ENCODE results near the gene WASHC2C.
"Not testable (repeated sequence)": the region's sequence is repeated elsewhere in the genome, so short reads cannot be mapped to it uniquely, and the experiment has no call there.

The WASHC2C gene

DNA sequence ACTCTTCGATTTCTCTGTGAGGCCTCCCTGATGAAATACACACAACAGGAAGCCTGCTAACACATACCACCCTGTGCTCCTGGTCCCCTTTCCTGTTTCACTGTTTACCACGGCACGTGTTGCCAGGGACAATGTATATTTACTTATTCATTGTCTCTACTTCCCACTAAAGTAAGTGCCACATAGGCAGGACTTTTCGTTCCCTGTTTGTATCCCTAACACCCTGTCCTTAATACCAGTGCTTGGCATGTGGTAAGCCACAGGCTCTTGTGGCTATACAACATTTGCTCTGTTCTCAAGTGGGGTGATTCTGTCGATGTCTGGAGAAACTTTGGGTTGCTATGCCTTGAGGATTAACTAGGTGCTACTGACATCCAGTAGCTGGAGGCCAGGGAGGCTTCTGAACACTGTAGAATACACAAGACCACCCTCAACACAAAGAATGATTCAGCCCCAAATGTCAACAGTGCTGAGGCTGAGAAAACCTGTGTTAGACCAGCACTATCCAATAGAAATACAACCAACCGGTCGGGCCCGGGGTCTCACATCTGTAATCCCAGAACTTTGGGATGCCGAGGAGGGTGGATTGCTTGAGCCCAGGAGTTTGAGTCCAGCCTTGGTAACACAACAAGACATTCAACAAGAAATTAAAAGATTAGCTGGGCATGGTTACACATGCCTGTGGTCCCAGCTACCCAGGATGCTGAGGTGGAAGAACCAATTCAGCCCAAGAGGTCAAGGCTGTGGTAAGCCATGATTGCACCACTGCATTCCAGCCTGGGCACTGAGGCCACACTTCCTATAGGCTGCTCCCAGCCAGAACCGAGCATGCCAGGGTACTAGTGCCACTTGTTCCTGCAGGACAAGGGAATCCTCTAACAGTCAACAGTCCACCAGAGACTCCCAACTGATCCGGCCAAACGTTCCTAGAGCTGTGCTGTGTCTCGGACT is 76.3 kb downstream of the WASHC2C start:
- H3K27ac Mint-ChIP-seq: not testable (repeated sequence)

DNA sequence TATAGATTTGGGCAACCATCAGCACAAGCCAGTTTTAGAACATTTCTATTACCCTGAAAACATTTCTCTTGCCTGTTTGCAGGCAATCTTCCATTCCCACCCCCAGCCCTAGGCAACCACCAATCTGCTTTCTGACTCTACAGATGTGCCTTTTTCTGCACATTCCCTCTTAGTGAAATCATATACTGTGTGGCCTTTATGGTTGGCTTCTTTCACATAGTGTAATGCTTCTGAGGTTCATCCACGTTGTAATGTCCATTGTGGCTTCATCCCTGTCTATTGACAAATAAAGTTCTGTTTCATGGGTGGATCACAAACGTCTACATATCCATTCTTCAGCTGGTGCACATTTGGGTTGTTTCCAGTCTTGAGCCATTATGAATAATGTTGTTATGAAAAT is 77.9 kb downstream of the WASHC2C start:
- H3K4me1 Mint-ChIP-seq; H3K27ac Mint-ChIP-seq; H3K9me3 Mint-ChIP-seq; H3K36me3 Mint-ChIP-seq; DNase-seq (ENCODE audit: low spot score in 2 of 2); ATAC-seq (ENCODE audit: low read depth); H3K4me3 Mint-ChIP-seq; H3K27me3 Mint-ChIP-seq: not testable (repeated sequence)

More for the DNA sequence above, 76.3 kb downstream of the WASHC2C start:
- not testable (repeated sequence) for H3K4me1 Mint-ChIP-seq; H3K27me3 Mint-ChIP-seq; H3K36me3 Mint-ChIP-seq; DNase-seq (ENCODE audit: low spot score in 2 of 2); H3K9me3 Mint-ChIP-seq; H3K4me3 Mint-ChIP-seq; ATAC-seq (ENCODE audit: low read depth)

DNA sequence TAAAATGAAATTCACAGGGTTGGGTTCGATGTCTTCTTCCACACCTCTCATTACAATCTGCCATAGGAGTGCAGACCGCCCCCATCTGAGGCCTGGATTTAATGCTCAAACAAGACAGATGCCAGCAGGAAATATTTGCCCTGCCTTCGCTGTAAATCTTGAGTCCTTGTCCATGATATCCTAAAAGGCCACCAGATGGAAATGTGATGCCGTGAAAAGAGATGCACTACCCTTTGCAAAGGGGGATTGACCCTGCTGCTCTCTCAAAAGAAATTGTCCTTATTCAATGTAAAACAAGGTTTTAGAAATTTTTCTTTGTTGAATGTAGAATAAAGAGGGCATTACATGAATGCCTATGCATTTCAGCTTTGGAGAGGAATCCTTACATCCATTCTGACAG is 82.8 kb downstream of the WASHC2C start:
- no peak overlapping the region for H3K4me3 Mint-ChIP-seq
- no peaks in the 10 kb centered on the region for H3K4me1 Mint-ChIP-seq
- ATAC-seq (ENCODE audit: low read depth) (no peak), DNase-seq (ENCODE audit: low spot score in 2 of 2) (no peak)
- H3K36me3 Mint-ChIP-seq: no peaks in the 10 kb centered on the region
- no peaks in the 10 kb centered on the region for H3K27me3 Mint-ChIP-seq
- H3K9me3 Mint-ChIP-seq: no peaks in the 10 kb centered on the region
- H3K27ac Mint-ChIP-seq: no peak overlapping the region

DNA sequence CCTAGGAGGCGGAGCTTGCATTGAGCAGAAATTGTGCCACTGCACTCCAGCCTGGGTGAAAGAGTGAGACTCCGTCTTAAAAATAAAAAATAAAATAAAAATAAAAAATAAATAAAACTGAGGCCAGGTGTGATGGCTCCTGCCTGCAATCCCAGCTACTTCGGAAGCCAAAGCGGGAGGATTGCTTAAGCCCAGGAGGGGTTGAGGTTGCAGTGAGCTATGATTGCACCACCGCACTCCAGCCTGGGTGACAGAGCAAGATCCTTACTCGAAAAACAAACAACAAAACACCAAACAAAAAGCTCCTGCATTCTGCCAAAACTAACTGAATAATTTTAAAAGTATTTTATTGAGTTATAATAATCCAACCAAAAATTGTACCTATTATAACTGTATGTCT is 84.0 kb downstream of the WASHC2C start:
- Mint-ChIP-seq H3K4me3 (no peak overlapping the region), H3K36me3 (no peaks in the 10 kb centered on the region), H3K27me3 (no peaks in the 10 kb centered on the region), H3K4me1 (no peaks in the 10 kb centered on the region), H3K9me3 (no peaks in the 10 kb centered on the region), H3K27ac (no peak overlapping the region)
- ATAC-seq (ENCODE audit: low read depth) (no peak), DNase-seq (ENCODE audit: low spot score in 2 of 2) (no peak)

DNA sequence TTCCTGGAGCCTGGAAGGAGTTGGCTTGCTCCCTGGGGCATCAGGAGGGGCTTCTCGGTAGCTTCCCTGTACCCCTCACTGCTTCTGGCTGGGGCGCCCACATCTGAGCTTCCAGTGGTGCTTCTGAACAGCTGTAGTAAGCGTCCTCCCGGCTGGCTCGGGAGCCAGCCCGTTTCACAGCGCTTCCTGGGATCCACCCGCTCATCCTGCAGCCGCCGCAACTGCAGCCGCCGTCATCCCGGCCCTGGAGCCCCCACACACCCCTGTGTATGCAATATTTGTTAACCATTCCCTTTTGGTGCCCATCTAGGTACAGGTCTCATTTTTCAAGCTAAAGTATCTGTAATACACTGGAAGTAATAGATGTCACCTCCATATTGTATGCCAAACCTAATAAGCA is 85.9 kb downstream of the WASHC2C start:
- not testable (repeated sequence) for H3K4me3 Mint-ChIP-seq; H3K36me3 Mint-ChIP-seq; H3K9me3 Mint-ChIP-seq; DNase-seq (ENCODE audit: low spot score in 2 of 2); H3K4me1 Mint-ChIP-seq; ATAC-seq (ENCODE audit: low read depth); H3K27ac Mint-ChIP-seq; H3K27me3 Mint-ChIP-seq

DNA sequence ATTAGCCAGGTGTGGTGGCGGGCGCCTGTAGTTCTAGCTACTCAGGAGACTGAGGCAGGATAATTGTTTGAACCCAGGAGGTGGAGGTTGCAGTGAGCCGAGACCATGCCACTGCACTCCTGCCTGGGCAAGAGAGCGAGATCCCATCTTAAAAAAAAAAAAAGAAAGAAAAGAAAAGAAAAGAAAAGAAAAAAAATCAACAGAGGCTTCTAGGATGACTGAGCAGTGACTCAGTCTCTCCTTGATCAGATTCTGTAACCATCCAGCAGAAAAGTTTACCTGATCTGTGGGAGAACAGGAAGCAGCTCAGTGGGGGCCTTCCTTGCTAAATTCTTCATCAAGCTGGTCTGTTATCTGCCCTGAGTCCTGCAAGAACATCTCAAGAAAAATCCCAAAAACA is 87.1 kb downstream of the WASHC2C start:
- DNase-seq (ENCODE audit: low spot score in 2 of 2); H3K9me3 Mint-ChIP-seq; H3K27ac Mint-ChIP-seq; H3K27me3 Mint-ChIP-seq; H3K4me3 Mint-ChIP-seq; H3K4me1 Mint-ChIP-seq; ATAC-seq (ENCODE audit: low read depth); H3K36me3 Mint-ChIP-seq: not testable (repeated sequence)

DNA sequence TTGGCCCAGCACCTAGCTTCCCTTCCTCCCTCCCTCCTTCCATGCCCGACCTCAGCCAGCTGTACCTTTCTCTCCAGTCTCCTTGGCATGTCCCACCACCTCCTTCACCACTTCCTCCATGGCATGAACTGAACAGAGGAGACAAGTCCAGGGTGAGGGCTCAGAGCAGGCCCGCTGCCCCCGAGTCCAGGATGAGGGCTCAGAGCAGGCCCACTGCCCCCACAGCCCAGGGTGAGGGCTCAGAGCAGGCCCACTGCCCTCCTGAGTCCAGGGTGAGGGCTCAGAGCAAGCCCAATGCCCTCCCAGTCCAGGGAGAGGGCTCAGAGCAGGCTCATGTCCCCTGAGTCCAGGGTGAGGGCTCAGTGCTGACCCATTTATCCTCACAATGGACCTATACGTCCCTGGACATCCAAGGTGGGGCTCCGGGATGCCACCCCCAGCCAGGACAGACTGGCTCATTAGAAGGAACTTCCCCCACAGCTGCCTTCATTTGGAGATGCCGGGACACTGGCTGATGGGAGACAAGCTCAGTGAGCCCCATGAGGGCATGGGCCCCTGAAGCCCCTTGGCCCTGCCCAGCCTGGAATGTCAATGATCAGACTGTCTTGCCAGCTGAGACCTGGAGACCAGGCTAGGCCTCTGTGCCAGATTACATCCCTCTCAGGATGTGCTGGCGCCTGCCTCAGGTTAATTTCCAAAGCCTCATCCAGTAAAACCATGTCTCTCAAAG is 90.2 kb downstream of the WASHC2C start:
- ATAC-seq (ENCODE audit: low read depth): no peak
- peaks cover 3% of the 10 kb centered on the region for H3K9me3 Mint-ChIP-seq
- no peaks in the 10 kb centered on the region for H3K36me3 Mint-ChIP-seq

DNA sequence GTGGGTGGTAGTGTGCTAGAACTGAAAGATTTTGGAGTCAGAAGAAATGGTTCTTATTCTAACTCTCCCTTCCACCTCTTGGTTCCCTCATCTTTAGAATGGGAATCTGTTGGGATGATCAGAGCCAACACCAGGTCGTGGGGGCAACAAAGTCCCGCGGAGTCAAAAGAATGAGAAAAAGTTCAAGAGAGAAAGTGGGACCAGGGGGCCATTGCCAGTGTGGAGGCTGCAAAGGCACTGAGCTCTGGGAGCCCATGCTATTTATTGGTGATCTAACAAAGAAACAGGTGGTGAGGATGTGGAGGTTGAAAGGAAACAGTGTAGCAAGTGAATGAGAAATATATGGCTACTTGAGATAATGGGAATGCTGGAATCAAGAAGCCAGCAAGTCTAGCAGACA is 90.8 kb downstream of the WASHC2C start:
- Mint-ChIP-seq H3K4me3 (no peak overlapping the region), H3K27me3 (peaks cover 2% of the 10 kb centered on the region), H3K4me1 (no peaks in the 10 kb centered on the region), H3K27ac (no peak overlapping the region), H3K36me3 (no peaks in the 10 kb centered on the region), H3K9me3 (peaks cover 3% of the 10 kb centered on the region)
- no peak for DNase-seq (ENCODE audit: low spot score in 2 of 2)
- ATAC-seq (ENCODE audit: low read depth): no peak

More for the DNA sequence above, 90.2 kb downstream of the WASHC2C start:
- Mint-ChIP-seq H3K4me1 (no peaks in the 10 kb centered on the region), H3K4me3 (no peak overlapping the region), H3K27me3 (peaks cover 2% of the 10 kb centered on the region), H3K27ac (no peak overlapping the region)
- DNase-seq (ENCODE audit: low spot score in 2 of 2): no peak

DNA sequence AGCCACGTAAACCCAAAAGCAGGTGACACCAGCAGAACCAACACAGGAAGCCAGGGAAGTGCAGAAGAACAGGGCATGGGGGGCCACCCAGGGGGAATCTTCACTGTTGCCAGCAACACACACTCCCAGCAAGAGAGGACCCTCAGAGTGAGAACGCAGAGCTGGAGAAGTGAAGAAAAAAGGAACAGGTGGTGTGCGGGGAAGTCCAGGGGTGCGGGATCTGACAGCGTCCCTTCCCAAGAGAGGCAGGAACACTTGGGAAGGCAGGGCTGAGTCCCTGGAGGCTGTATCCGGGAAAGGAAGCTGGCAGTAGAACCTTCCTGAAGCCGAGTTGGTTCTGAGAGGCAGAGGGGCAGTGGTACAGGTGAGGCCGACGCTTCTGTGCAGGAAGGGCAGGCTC is 92.5 kb downstream of the WASHC2C start:
- no peak for ATAC-seq (ENCODE audit: low read depth)
- Mint-ChIP-seq H3K27me3 (peaks cover 2% of the 10 kb centered on the region), H3K9me3 (peaks cover 3% of the 10 kb centered on the region)

DNA sequence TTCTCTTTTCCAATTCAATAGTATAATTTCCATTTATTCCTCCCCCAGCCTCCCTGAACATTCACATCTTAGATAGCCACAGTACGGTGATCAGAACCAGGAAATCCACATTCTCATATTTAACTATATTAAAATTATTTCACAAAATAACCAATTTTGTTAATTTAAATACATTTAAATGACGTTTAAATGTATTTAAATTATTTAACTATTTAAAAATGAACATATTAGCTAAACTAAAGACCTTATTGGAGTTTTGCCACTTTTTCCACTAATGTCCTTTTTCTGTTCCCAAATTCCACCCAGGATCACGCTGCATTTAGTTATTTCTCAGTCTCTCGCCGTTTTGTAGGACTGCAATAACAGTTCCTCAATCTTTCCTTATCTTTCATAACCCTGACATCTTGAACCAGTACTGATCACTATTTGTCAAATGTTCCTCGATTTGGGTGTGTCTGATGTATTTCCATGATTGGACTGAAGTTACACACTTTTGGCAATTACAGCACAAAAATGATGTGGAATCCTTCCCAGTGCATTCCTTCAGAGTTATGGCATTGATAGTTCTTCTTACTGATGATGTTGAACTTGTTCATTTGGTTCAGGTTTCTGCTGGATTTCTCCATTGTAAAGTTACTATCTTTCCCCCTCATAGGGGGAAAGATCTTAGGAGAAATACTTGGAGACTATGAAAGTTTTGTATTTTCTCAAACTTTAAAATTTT is 93.2 kb downstream of the WASHC2C start:
- H3K27ac Mint-ChIP-seq; ATAC-seq (ENCODE audit: low read depth); H3K4me3 Mint-ChIP-seq; H3K4me1 Mint-ChIP-seq; H3K36me3 Mint-ChIP-seq; H3K9me3 Mint-ChIP-seq; H3K27me3 Mint-ChIP-seq; DNase-seq (ENCODE audit: low spot score in 2 of 2): not testable (repeated sequence)

More for the DNA sequence above, 92.5 kb downstream of the WASHC2C start:
- H3K4me1 Mint-ChIP-seq: no peaks in the 10 kb centered on the region
- no peak overlapping the region for H3K4me3 Mint-ChIP-seq
- H3K36me3 Mint-ChIP-seq: no peaks in the 10 kb centered on the region
- no peak for DNase-seq (ENCODE audit: low spot score in 2 of 2)
- no peak overlapping the region for H3K27ac Mint-ChIP-seq

DNA sequence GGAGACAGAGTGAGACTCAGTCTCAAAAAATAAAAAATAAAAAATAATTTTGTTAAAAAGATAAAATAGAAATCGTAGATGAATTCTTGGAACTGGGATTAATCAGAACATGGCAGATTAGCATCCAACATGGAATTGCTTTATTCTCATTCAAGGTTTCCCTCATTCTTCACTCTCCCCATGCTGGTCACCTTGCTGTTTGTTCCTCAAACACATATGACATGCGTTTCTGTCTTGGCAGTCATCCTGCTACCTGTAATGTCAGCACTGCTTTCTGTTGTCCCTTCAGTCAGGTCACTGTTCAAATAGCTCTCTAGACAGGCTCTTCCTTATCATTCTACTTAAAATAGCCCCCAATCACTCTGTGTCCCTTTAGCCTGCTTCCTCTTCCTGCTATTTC is 95.9 kb downstream of the WASHC2C start:
- not testable (repeated sequence) for DNase-seq (ENCODE audit: low spot score in 2 of 2); H3K27me3 Mint-ChIP-seq; H3K9me3 Mint-ChIP-seq; H3K4me3 Mint-ChIP-seq; ATAC-seq (ENCODE audit: low read depth); H3K36me3 Mint-ChIP-seq; H3K27ac Mint-ChIP-seq; H3K4me1 Mint-ChIP-seq
